H1 (cell line): ENCODE results near the gene PIP5K1B. TPM values are rescaled to one million over a fixed set of nuclear protein-coding genes. Genes with fewer than 3 reads are reported as not detected.

ENCODE experiments used
- ATF3 ChIP-seq: IDR thresholded peaks from 2 replicates; pipeline ENCODE4 v1.6.1; 2011; ENCODE audit warnings: low read depth, mild to moderate bottlenecking, low read length; ENCODE audit not compliant: insufficient read depth
- BACH1 ChIP-seq: IDR thresholded peaks from 2 replicates; pipeline ENCODE4 v1.6.1; 2012; ENCODE audit warnings: low read length, improper control_type of control experiment
- FOSL1 ChIP-seq: IDR thresholded peaks from 2 replicates; pipeline ENCODE4 v1.6.1; 2011; ENCODE audit warnings: mild to moderate bottlenecking, low read depth, low read length, moderate library complexity; ENCODE audit not compliant: insufficient read depth
- GABPA ChIP-seq: IDR thresholded peaks from 2 replicates; pipeline ENCODE4 v1.6.1; 2011; ENCODE audit warnings: mild to moderate bottlenecking, low read length, moderate library complexity, borderline replicate concordance; ENCODE audit not compliant: insufficient read depth
- KDM1A ChIP-seq: fragments of 200-600, 300-600 bp; sonication (generic); IDR thresholded peaks from 2 replicates; pipeline ENCODE4 v1.7.1; 2016; ENCODE audit warnings: mild to moderate bottlenecking, low read length, borderline replicate concordance
- KDM5A ChIP-seq: fragments of 200-600 bp; IDR thresholded peaks from 2 replicates; pipeline ENCODE4 v1.7.1; 2012; ENCODE audit warnings: mild to moderate bottlenecking, low read length, inconsistent platforms, mixed read lengths
- RAD21 ChIP-seq, 2 experiments: IDR thresholded peaks in 1 of 2; conservative IDR thresholded peaks in 1 of 2; 2 replicates each; pipeline ENCODE4 v1.6.1; 2011; ENCODE audit warnings: low read depth in 2 of 2, low read length in 2 of 2, improper control_type of control experiment in 1 of 2, inconsistent platforms in 1 of 2, mild to moderate bottlenecking in 1 of 2, moderate library complexity in 1 of 2
- RFX5 ChIP-seq: IDR thresholded peaks from 2 replicates; pipeline ENCODE4 v1.6.1; 2011; ENCODE audit warnings: low read depth, low read length, improper control_type of control experiment, borderline replicate concordance
- SAP30 ChIP-seq: fragments of 300-600 bp; sonication (generic); IDR thresholded peaks from 2 replicates; pipeline ENCODE4 v1.7.1; 2012; ENCODE audit warnings: low read length, moderate library complexity, mild to moderate bottlenecking, inconsistent platforms; ENCODE audit not compliant: insufficient read depth, insufficient replicate concordance
- YY1 ChIP-seq: IDR thresholded peaks from 2 replicates; pipeline ENCODE4 v1.6.1; 2011; ENCODE audit warnings: low read depth, mild to moderate bottlenecking, low read length
- polyA plus RNA-seq, 7 experiments: library from polyadenylated mRNA; depleted of rRNA in 3 of 7; stranded (reverse) in 5 of 7; unstranded in 2 of 7; fragments of >200 nt in 5 of 7; fragments of 200-250 nt in 2 of 7; gene quantifications; 1 replicate in 5 of 7; 2 replicates in 1 of 7; 4 replicates in 1 of 7; pipeline versions ENCODE4 v1.2.1 to v1.2.3, GENCODE V29; 2011 to 2013; ENCODE audit warnings: missing spikeins in 2 of 7, mixed read lengths in 2 of 7
- total RNA-seq: library from RNA; stranded (reverse); fragmentation: NEBNext Ultra II Directional; extraction: Animal tissue kit (Norgen Biotek cat#: 25700); gene quantifications from 2 replicates; pipeline ENCODE4 v1.2.1, GENCODE V29; 2021

Gene PIP5K1B
- total and polyA plus RNA-seq, 2 of the 8 experiments (the other 6 are each of a cell fraction or from before 2014, with no cell fraction given), result 4.7 to 7.7 TPM

- TF ChIP-seq KDM1A, result no peak
- no peak for TF ChIP-seq ATF3
- no peak for TF ChIP-seq YY1
- no peak for TF ChIP-seq SAP30
- TF ChIP-seq BACH1, result no peak
- TF ChIP-seq FOSL1, result no peak
- no peak for TF ChIP-seq GABPA
- no peak for TF ChIP-seq RAD21 (IDR thresholded peaks at IDR 0.05 in 1 of 2, conservative IDR thresholded peaks at IDR 0.05 in 1 of 2; ENCODE audit: low read depth in 2 of 2, low read length in 2 of 2)
- TF ChIP-seq KDM5A, result no peak
- no peak for TF ChIP-seq RFX5
Observed at GRCh38 chr9:68851657-68852056, 146.6 kb downstream of the PIP5K1B start (continued).
